Epithelial cell of esophagus (primary cell): ENCODE results near the gene CYTH4.

ENCODE experiments used
- DNase-seq: peaks from one replicate; pipeline ENCODE4 v3.0.0; 2010; ENCODE audit warnings: low read depth
- H3K4me3 ChIP-seq: 2 replicates; pipeline ENCODE4 v1.5.1; 2011; ENCODE audit warnings: mild to moderate bottlenecking, low read length, control low read depth
- CTCF ChIP-seq: IDR thresholded peaks from 2 replicates; pipeline ENCODE4 v1.5.1; 2011; ENCODE audit warnings: low read depth, mild to moderate bottlenecking, low read length, control low read depth, inconsistent platforms; ENCODE audit not compliant: insufficient read depth; ENCODE audit errors: missing control alignments

Gene CYTH4

GRCh38 chr22:37267135-37267587 is 15.1 kb upstream of the CYTH4 start:
- DNase-seq: no peak
- H3K4me3 ChIP-seq: no peak overlapping the region
- TF ChIP-seq CTCF: peak; percentile 80

- H3K4me3 ChIP-seq: no peak overlapping the region
- no peak for TF ChIP-seq CTCF
- DNase-seq: no peak
Observed at GRCh38 chr22:37267661-37268413, 14.5 kb upstream of the CYTH4 start.

GRCh38 chr22:37269936-37270678 is 12.2 kb upstream of the CYTH4 start:
- no peak overlapping the region for H3K4me3 ChIP-seq
- no peak for TF ChIP-seq CTCF
- DNase-seq: no peak

- TF ChIP-seq CTCF: no peak
- no peak for DNase-seq
Observed at GRCh38 chr22:37270928-37271650, 11.2 kb upstream of the CYTH4 start.

GRCh38 chr22:37273126-37273845 is 9.0 kb upstream of the CYTH4 start:
- H3K4me3 ChIP-seq: no peak overlapping the region
- DNase-seq: no peak
- no peak for TF ChIP-seq CTCF

More at GRCh38 chr22:37270928-37271650, 11.2 kb upstream of the CYTH4 start:
- no peak overlapping the region for H3K4me3 ChIP-seq

GRCh38 chr22:37273846-37274225 is 8.5 kb upstream of the CYTH4 start:
- no peak overlapping the region for H3K4me3 ChIP-seq
- no peak for TF ChIP-seq CTCF
- DNase-seq: no peak
